Stimulated activated CD8-positive, alpha-beta memory T cell treated with anti-CD3 and anti-CD28 coated beads, Interleukin-4, amount 100 ng/mL, for 1 hour (primary cell): ENCODE measurements around the gene RNF31.
A peak's percentile ranks its signal among the peaks of the same experiment; 100 is the strongest.

Experiments
- DNase-seq, 2 donors: peaks; one replicate each; pipeline ENCODE4 v3.0.0-alpha.2; 2020; ENCODE audit warnings: low read depth in 2 of 2, low spot score in 1 of 2

The RNF31 gene

DNA sequence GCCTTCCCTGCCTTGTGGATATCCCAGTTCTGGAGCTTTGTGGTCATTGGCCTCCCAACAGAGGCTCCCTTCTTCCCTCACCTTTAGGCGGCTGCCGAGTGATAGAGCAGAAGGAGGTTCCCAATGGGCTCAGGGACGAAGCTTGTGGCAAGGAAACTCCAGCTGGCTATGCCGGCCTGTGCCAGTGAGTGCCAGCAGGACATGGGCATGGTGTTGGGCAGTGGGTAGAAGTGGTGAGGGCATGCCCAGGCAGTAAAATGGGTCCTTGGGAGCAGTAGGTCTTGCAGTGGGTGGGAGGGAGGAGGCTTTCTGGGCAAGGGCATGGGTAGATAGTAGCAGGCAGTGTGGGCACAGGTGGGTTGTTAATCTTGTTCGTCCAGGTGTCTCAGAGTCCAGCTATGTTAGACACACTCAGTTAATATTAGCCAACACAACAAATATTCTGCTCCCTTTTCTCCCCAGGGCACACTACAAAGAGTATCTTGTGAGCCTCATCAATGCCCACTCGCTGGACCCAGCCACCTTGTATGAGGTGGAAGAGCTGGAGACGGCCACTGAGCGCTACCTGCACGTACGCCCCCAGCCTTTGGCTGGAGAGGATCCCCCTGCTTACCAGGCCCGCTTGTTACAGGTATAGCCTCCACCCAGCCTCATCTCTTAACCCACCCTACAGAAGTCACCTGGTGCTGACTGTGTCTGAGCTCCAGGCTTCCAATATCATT is 12.6 kb downstream of the RNF31 start:
- DNase-seq: no peak

DNA sequence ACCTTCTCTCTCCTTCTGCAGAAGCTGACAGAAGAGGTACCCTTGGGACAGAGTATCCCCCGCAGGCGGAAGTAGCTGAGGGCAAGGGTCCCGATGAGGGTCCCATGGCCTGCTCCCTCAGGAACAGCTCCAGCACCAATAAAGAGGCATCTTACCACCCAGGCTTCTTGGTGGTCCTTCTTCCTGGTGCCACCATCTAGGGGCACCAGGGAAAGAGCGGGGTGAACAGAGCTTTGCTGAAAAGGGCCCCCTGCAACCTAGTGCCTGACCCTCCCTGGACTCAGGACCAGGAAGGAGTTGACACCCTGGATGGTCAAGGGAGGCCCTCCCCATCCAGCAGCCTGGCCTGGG is 13.2 kb downstream of the RNF31 start:
- DNase-seq: no peak

DNA sequence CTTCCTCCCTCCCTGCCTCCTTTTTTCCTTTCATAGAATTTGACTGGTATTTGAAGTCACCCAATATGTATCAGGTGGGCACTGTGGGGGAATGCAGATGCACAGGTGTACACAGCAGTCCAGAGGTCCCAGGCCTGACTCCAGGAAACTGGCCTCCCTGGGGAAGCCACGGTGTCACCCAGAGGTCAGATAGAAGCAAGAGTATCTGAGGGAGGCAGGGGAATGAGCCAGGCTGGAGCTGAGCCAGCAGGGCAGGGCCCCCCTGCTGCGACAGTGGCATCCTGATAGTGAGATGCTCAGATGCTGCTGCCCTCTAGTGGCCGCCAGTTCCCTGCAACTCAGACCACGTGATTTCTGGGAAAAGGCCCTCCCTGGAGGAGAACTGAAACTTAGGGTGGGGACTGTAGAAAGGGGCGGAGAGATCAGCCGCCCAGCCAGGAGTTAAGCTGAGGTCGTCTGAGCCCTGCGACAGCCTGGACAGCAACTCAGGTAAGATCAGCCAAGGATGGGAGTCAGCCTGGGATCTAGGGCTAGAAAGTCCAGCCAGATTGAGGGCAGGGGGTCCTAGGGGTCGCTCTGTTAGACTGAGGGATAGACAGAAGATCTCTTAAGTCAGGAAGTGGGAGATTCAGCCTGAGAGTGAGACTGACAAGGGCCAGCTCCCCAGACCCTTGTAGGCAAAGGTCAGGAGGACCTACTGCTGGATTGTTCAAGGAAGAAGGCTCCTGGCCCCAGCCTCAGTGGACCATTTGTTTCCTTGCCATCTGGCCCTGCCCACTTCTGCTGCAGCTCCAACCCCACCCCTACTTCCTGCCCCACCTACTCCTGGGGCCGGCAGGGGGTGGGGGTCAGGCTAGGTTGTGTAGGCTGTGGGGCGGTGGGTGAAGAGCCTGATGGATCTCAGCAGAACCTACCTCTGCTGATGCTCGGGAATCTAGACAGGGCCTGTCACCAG is 13.8 kb downstream of the RNF31 start, which contains the start of gene IRF9:
Gene IRF9, plus strand, starts transcription at position 416 of the 955 bp plus-strand sequence. CDS start 880 bp downstream, outside the sequence.
- DNase-seq: peak; percentile 98 to 99

- no peak for DNase-seq
Observed at GRCh38 chr14:24162093-24162492, 14.8 kb downstream of the RNF31 start.

- no peak for DNase-seq
Observed at GRCh38 chr14:24164518-24164991, 17.3 kb downstream of the RNF31 start.

DNA sequence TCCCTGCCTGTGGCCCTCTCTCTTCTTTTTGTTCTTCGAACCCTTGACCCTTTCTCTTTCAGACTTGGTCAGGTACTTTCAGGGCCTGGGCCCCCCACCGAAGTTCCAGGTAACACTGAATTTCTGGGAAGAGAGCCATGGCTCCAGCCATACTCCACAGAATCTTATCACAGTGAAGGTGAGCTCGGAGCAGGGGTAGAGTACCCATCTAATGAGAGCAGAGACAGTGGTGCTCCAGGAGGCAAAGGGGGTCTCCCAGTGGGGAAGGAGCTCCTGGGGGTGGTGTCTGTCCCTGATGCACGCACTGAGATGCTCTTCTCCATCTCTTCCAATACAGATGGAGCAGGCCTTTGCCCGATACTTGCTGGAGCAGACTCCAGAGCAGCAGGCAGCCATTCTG is 18.5 kb downstream of the RNF31 start:
- DNase-seq: no peak

- DNase-seq: no peak
Observed at GRCh38 chr14:24167469-24168114, 20.3 kb downstream of the RNF31 start.

DNA sequence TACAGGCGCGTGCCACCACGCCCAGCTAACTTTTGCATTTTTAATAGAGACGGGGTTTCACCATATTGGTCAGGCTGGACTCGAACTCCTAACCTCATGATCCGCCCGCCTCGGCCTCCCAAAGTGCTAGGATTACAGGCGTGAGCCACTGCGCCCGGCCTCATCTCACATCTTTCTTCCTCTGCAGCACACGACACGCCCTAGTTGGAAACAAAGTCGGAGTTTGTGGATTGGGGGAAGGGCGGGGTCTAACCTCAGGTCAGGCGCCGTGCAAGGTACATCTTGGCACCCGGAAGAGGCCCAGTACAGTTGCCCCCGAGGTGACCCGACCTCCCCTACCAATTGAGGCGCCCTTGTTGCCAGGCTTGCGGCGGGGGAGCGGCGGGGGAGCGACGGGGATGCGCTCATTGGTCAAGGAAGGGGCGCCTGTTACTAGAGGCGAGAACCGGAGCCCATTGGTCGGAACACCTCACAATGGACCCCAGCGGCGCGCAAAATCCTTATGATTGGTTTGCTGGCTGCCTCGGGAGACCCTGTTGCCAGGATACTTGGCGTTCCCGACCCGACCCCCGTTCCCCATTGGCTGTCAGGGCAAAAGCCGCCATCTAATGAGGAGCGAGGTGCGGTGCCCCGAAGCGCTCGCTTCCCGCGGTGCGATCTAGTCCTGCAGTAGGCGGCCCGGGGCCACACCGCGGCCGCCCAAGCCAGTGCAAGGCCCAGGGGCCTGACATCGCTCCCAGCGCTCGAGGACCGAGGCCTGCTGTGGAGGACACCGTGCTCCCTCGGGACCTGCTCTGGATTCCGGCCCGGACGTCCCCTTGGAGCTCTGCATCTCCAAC is 24.3 kb downstream of the RNF31 start, which contains the start of gene REC8:
Gene REC8, plus strand, starts transcription at position 659 of the 839 bp plus-strand sequence. CDS start 473 bp downstream, outside the sequence.
- DNase-seq: peak; percentile 42 to 59

- no peak for DNase-seq
Observed at GRCh38 chr14:24172261-24172860, 25.1 kb downstream of the RNF31 start.

- DNase-seq: no peak
Observed at GRCh38 chr14:24172871-24173281, 25.6 kb downstream of the RNF31 start.

- DNase-seq: no peak
Observed at GRCh38 chr14:24176599-24176998, 29.3 kb downstream of the RNF31 start.

- DNase-seq: no peak
Observed at GRCh38 chr14:24177041-24177825, 29.9 kb downstream of the RNF31 start.

DNA sequence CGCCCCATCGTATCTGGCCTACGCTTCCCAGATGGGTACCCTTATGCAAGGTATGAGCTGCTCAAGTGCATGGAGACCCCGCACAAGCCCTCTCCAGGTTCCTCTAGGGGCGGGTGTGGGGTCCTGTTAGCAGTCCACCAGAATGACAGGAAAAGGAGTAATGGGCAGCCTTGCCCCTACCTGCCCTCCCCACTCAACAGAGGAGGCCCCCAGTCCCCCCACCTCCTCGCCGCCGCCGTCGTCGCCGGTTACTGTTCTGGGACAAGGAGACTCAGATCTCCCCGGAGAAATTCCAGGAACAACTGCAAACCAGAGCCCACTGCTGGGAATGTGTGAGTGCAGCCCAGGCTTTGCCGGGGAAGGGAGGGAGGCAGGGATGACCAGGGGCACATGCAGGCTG is 30.6 kb downstream of the RNF31 start:
- DNase-seq: no peak

DNA sequence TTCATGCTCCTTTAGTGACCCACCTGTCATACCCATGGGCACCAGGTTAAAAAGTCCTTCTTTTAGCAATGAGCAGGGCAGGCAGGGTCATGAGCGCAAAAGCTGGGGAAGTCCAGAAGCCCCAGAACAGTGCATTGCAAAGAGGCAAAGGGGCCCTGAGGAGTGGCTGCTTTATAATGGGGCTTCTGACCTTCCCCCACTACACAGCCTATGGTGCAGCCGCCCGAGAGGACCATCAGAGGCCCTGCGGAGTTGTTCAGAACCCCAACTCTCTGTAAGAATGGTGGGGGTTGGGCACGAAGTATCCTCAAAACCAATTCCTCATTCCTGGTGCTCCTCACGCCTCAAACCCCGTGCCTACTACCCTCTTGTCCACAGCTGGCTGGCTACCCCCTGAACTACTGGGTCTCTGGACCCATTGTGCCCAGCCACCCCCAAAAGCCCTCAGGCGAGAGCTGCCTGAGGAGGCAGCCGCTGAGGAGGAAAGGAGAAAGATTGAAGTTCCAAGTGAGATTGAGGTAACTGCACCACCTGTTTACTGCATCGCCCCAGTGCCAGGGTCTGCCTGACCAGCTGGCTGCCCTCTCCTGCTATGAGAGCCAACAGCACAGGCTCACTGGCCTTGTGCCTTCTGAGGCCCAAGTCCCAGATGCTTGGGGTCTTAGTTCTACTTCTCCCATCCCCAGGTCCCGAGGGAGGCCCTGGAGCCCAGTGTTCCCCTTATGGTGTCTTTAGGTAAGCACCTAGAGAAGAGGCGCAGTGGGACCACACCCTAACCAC is 31.3 kb downstream of the RNF31 start:
- no peak for DNase-seq

GRCh38 chr14:24179294-24179960 is 32.1 kb downstream of the RNF31 start:
- no peak for DNase-seq

- DNase-seq: no peak
Observed at GRCh38 chr14:24179961-24180796, 32.9 kb downstream of the RNF31 start.
